ENCODE data around the gene THG1L.
"Not testable (repeated sequence)": the region's sequence is repeated elsewhere in the genome, so short reads cannot be mapped to it uniquely, and the experiment has no call there.

DNA sequence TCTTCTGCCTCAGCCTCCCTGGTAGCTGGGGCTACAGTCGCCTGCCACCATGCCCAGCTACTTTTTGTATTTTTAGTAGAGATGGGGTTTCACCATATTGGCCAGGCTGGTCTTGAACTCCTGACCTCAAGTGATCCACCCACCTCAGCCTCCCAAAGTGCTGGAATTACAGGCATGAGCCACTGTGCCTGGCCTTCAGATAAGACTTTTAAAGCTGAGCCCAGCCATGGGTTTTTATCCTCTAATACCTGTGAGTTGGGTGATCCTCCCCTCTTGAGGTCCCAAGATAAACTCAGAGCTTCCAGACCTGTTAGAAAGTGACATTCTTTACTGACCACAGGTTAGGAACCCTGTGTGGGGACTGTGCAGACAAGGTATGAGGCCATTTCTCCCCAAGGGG lies 3.4 kb upstream of the THG1L start:
- TF ChIP-seq POLR2AphosphoS5, POLR2A (IDR thresholded peaks at IDR 0.05): not testable (repeated sequence)
- TF ChIP-seq, protein P1, sequence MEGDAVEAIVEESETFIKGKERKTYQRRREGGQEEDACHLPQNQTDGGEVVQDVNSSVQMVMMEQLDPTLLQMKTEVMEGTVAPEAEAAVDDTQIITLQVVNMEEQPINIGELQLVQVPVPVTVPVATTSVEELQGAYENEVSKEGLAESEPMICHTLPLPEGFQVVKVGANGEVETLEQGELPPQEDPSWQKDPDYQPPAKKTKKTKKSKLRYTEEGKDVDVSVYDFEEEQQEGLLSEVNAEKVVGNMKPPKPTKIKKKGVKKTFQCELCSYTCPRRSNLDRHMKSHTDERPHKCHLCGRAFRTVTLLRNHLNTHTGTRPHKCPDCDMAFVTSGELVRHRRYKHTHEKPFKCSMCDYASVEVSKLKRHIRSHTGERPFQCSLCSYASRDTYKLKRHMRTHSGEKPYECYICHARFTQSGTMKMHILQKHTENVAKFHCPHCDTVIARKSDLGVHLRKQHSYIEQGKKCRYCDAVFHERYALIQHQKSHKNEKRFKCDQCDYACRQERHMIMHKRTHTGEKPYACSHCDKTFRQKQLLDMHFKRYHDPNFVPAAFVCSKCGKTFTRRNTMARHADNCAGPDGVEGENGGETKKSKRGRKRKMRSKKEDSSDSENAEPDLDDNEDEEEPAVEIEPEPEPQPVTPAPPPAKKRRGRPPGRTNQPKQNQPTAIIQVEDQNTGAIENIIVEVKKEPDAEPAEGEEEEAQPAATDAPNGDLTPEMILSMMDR (IDR thresholded peaks at IDR 0.05 in 8 of 11, conservative IDR thresholded peaks at IDR 0.05 in 3 of 11), result not testable (repeated sequence)
